ENCODE results near the gene ESD.

ESD gene

GRCh38 chr13:46761174-46761573 lies 35.8 kb downstream of the ESD start:
- no peak for TF ChIP-seq REST (IDR thresholded peaks at IDR 0.05; ENCODE audit: insufficient read depth in 1 of 2, low read depth in 2 of 2, low read length in 2 of 2)

DNA sequence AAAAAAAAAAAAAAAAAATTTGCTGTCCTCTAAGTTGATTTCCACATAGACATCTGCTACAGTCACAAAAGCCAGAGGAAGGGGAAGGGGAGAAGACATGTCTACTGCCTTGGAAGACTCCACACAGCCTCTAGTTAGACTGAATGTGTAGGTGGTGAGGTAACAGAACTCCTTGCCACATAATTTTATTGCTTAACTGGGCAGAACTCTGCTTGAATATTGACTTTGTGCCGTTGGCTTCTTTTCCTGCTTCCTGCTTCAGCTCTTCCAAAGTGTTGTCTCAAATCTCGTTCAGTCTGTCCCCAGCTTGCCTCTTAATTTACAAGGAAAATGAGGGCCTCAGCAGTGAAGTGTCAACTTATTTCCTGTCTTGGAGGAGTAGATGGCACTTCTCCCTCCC lies 37.1 kb downstream of the ESD start:
- TF ChIP-seq POLR2AphosphoS5 (IDR thresholded peaks at IDR 0.05; ENCODE audit: low read depth, low read length) (no peak), FOXP2 (optimal IDR thresholded peaks at IDR 0.05; ENCODE audit: borderline replicate concordance, extremely low read depth, extremely low read length, insufficient read depth) (no peak), REST (IDR thresholded peaks at IDR 0.05; ENCODE audit: insufficient read depth in 1 of 2, low read depth in 2 of 2, low read length in 2 of 2) (no peak), SIN3A (IDR thresholded peaks at IDR 0.05; ENCODE audit: borderline replicate concordance, insufficient read depth, low read length) (no peak), TAF1 (IDR thresholded peaks at IDR 0.05; ENCODE audit: borderline replicate concordance, insufficient read depth, low read length) (no peak)

GRCh38 chr13:46757640-46758039 lies 39.3 kb downstream of the ESD start:
- no peak for TF ChIP-seq SIN3A (IDR thresholded peaks at IDR 0.05; ENCODE audit: borderline replicate concordance, insufficient read depth, low read length)
- TF ChIP-seq REST (IDR thresholded peaks at IDR 0.05; ENCODE audit: insufficient read depth in 1 of 2, low read depth in 2 of 2, low read length in 2 of 2), result no peak
- no peak for TF ChIP-seq FOXP2 (optimal IDR thresholded peaks at IDR 0.05; ENCODE audit: borderline replicate concordance, extremely low read depth, extremely low read length, insufficient read depth)
- TF ChIP-seq TAF1 (IDR thresholded peaks at IDR 0.05; ENCODE audit: borderline replicate concordance, insufficient read depth, low read length), result no peak
- no peak for TF ChIP-seq POLR2AphosphoS5 (IDR thresholded peaks at IDR 0.05; ENCODE audit: low read depth, low read length)

DNA sequence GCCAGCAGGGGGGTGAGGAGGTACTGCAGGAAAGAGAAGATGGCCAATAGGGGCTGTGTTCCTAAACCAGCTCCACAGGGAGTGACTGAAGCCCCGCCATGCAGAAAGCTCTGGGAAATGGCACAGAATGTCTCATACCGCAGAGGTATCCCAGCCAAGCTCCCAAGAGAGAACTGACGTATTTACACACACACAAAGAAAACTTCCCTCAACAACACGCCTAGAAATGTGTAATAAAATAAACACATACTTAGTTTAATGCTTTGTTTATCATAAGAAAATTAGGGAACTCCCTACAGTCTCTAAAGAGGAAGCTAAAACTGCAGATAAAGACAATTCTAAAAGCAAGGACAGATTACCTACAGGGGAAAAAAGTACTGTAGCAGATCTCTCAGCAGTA lies 40.0 kb downstream of the ESD start:
- TF ChIP-seq REST (IDR thresholded peaks at IDR 0.05; ENCODE audit: insufficient read depth in 1 of 2, low read depth in 2 of 2, low read length in 2 of 2), result no peak
- TF ChIP-seq SIN3A (IDR thresholded peaks at IDR 0.05; ENCODE audit: borderline replicate concordance, insufficient read depth, low read length), result no peak
- no peak for TF ChIP-seq TAF1 (IDR thresholded peaks at IDR 0.05; ENCODE audit: borderline replicate concordance, insufficient read depth, low read length)
- TF ChIP-seq POLR2AphosphoS5 (IDR thresholded peaks at IDR 0.05; ENCODE audit: low read depth, low read length), result no peak
- no peak for TF ChIP-seq FOXP2 (optimal IDR thresholded peaks at IDR 0.05; ENCODE audit: borderline replicate concordance, extremely low read depth, extremely low read length, insufficient read depth)

GRCh38 chr13:46754812-46755211 lies 42.1 kb downstream of the ESD start:
- TF ChIP-seq REST (IDR thresholded peaks at IDR 0.05; ENCODE audit: insufficient read depth in 1 of 2, low read depth in 2 of 2, low read length in 2 of 2), result no peak
- TF ChIP-seq POLR2AphosphoS5 (IDR thresholded peaks at IDR 0.05; ENCODE audit: low read depth, low read length), result no peak
- no peak for TF ChIP-seq TAF1 (IDR thresholded peaks at IDR 0.05; ENCODE audit: borderline replicate concordance, insufficient read depth, low read length)
- TF ChIP-seq FOXP2 (optimal IDR thresholded peaks at IDR 0.05; ENCODE audit: borderline replicate concordance, extremely low read depth, extremely low read length, insufficient read depth), result no peak
- no peak for TF ChIP-seq SIN3A (IDR thresholded peaks at IDR 0.05; ENCODE audit: borderline replicate concordance, insufficient read depth, low read length)

All from PFSK-1 (cell line).